Type B pancreatic cell (in vitro differentiated cells): Measurements from ENCODE around the gene CCND3. TPM values are rescaled to one million over a fixed set of nuclear protein-coding genes. Genes with fewer than 3 reads are reported as not detected.

Experiments used
- DNase-seq: peaks from one replicate; pipeline ENCODE4 v3.0.0; 2021; ENCODE audit warnings: mixed read lengths; ENCODE audit not compliant: unreplicated experiment; ENCODE audit errors: extremely low spot score
- H3K27ac Mint-ChIP-seq: 2 replicates; pipeline ENCODE4 v1.8.0; 2021; ENCODE audit warnings: mild to moderate bottlenecking, mixed read lengths
- H3K27me3 Mint-ChIP-seq: 2 replicates; pipeline ENCODE4 v1.8.0; 2021; ENCODE audit warnings: mixed read lengths
- H3K36me3 Mint-ChIP-seq: 2 replicates; pipeline ENCODE4 v1.8.0; 2021; ENCODE audit warnings: mixed read lengths
- H3K4me1 Mint-ChIP-seq: one replicate; pipeline ENCODE4 v1.8.0; 2021; ENCODE audit warnings: mixed read lengths; ENCODE audit not compliant: unreplicated experiment
- H3K4me3 Mint-ChIP-seq: 2 replicates; pipeline ENCODE4 v1.8.0; 2021; ENCODE audit warnings: mild to moderate bottlenecking, mixed read lengths
- H3K9me3 Mint-ChIP-seq: 2 replicates; pipeline ENCODE4 v1.8.0; 2021; ENCODE audit warnings: mixed read lengths
- long read RNA-seq: library from polyadenylated mRNA; unstranded; transcript quantifications from one replicate; pipeline ENCODE4 v2.0.0, GENCODE V29; 2020
- total RNA-seq: library from RNA; stranded (reverse); gene quantifications from 2 replicates; pipeline ENCODE4 v1.2.1, GENCODE V29; 2021; ENCODE audit warnings: low replicate concordance
- TF ChIP-seq, protein P1 (sequence below): fragments of 200-600 bp; sonication (generic); conservative IDR thresholded peaks from 2 replicates; pipeline ENCODE4 v1.5.0; 2021; ENCODE audit warnings: antibody characterized with exemption, mild to moderate bottlenecking

Gene CCND3
- 60.4 and 172 TPM in 2 replicates for total RNA-seq
- long read RNA-seq, transcript CCND3-203 (5 exons, 2,085 nt): major isoform, 140 of 197 reads
- long read RNA-seq, partial matches to known transcripts: 35 of 197 reads
- long read RNA-seq, other reads (novel, unspliced or antisense): 13 of 197 reads

DNA sequence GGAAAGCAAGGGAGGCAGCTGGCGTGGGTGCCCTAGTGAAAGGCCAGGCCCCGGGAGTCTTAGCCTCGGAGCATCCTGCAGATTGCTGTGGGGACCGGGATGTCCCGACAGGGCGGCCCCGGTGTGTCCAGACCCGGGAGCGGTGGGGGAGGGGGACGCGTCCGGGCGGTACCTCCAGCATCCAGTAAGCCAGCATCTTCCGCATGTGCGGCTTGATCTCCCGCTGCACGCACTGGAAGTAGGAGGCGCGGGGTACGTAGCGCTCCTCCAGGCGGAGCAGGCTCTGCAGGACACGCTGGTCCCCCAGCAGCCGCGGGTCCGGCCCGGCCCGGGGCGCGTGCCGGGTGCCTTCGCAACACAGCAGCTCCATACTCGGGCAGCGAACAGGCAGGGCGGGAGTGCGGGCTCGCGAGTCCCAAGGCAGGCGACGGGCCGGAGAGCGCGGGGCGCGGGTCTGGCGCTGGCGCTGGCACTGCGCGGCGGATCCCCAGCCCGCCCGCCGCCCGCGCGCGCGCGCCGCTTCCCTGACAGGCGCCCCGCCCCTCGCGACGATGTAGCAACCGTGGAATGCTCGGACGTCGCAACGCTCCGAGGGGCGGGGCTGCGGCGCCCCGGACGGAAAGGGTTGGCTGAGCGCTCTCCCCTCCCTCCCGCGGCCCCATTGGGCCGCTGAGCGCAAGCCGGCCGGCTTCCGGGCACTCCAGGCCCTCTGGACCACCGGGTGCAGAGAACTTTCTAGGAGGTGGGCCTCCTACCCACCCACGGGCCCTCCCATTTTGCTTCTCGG, at the start of gene CCND3:
CCND3 (minus strand) TSS at position 529 of the 787 bp plus-strand sequence; CDS start at position 370, 159 bp downstream.
- H3K9me3 Mint-ChIP-seq: no peaks in the 10 kb centered on the region
- TF ChIP-seq, protein P1, sequence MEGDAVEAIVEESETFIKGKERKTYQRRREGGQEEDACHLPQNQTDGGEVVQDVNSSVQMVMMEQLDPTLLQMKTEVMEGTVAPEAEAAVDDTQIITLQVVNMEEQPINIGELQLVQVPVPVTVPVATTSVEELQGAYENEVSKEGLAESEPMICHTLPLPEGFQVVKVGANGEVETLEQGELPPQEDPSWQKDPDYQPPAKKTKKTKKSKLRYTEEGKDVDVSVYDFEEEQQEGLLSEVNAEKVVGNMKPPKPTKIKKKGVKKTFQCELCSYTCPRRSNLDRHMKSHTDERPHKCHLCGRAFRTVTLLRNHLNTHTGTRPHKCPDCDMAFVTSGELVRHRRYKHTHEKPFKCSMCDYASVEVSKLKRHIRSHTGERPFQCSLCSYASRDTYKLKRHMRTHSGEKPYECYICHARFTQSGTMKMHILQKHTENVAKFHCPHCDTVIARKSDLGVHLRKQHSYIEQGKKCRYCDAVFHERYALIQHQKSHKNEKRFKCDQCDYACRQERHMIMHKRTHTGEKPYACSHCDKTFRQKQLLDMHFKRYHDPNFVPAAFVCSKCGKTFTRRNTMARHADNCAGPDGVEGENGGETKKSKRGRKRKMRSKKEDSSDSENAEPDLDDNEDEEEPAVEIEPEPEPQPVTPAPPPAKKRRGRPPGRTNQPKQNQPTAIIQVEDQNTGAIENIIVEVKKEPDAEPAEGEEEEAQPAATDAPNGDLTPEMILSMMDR: no peak
- H3K4me3 Mint-ChIP-seq: peak within 1 kb of the TSS; percentile 98
- DNase-seq: peak; percentile 89
- peaks cover 2% of the 10 kb centered on the region for H3K36me3 Mint-ChIP-seq
- H3K27ac Mint-ChIP-seq: peak within 1 kb of the TSS; percentile 97
- H3K4me1 Mint-ChIP-seq: peaks cover 22% of the 10 kb centered on the region
- no peaks in the 10 kb centered on the region for H3K27me3 Mint-ChIP-seq

DNA sequence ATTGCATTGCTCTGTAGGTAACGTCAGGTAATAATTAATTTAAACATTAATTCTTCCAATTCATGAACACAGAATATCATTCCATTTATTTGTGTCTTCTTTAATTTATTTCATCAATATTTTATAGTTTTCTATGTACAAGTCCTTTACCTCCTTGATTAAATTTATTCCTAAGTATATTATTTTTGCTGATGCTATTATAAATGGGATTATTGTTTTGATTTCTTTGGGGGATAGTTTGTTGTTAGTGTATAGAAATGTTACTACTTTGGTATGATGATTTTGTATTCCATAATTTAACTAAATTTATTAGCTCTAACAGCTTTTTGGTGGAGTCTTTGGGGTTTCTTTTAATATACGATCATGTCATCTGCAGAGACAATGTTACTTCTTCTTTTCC, 44.7 kb upstream of the CCND3 start:
- no peaks in the 10 kb centered on the region for H3K9me3 Mint-ChIP-seq
- no peak overlapping the region for H3K27ac Mint-ChIP-seq
- H3K36me3 Mint-ChIP-seq: no peaks in the 10 kb centered on the region
- TF ChIP-seq, protein P1: no peak
- H3K4me1 Mint-ChIP-seq: no peaks in the 10 kb centered on the region
- DNase-seq: no peak
- no peaks in the 10 kb centered on the region for H3K27me3 Mint-ChIP-seq
- H3K4me3 Mint-ChIP-seq: no peak overlapping the region

DNA sequence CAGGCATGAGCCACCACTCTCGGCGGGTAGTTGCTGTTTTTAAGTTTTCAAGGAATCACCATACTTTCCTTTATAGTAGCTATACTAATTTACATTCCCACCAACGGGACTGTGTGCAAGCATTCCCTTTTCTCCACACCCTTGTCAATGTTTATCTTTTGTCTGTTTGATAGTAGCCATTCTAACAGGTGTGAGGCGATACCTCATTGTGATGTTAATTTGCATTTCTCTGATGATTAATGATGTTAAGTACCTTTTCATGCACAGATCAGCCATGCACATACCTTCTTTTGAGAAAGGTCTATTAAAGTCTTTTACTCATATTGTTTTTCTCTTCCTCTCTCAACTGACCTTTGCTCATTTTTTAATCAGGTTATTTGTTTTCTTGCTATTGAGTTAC, 43.0 kb upstream of the CCND3 start:
- Mint-ChIP-seq H3K4me1 (no peaks in the 10 kb centered on the region), H3K36me3 (peaks cover 3% of the 10 kb centered on the region), H3K4me3 (no peak overlapping the region), H3K9me3 (no peaks in the 10 kb centered on the region), H3K27me3 (no peaks in the 10 kb centered on the region), H3K27ac (no peak overlapping the region)
- TF ChIP-seq, protein P1: no peak
- DNase-seq: no peak

DNA sequence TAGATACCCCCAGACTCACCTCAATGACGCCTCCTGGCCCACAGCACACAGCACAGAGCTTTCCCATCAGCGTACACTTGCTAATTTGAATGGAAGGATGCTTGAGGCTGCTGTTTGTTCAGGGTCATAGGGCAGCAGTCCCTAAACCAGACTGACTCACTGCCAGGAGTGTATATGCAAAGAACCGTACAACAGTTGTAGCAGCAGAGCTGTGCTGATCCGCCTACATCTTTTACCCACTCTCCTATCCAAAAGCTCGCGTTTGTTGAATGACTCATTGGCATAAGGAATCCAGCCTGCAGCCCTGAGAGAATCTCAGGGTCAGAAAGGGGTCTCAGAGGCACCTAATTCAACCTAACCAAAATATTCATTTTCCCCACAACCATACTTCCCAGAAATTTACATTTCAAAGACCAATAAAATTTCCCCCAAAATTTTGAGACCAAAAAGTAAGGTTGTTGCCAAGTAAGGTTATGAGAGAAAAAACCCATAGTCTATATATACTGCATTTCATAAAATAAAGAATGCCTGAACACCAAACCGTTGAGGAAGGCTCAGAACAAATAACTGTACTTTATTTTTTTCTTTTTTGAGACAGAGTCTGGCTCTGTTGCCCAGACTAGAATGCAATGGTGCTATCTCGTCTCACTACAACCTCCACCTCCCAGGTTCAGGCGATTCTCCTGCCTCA, 35.3 kb upstream of the CCND3 start:
- no peaks in the 10 kb centered on the region for H3K4me1 Mint-ChIP-seq
- no peak for DNase-seq
- TF ChIP-seq, protein P1: no peak
- H3K36me3 Mint-ChIP-seq: peaks cover 3% of the 10 kb centered on the region
- no peak overlapping the region for H3K4me3 Mint-ChIP-seq
- no peaks in the 10 kb centered on the region for H3K27me3 Mint-ChIP-seq
- no peak overlapping the region for H3K27ac Mint-ChIP-seq
- H3K9me3 Mint-ChIP-seq: no peaks in the 10 kb centered on the region

DNA sequence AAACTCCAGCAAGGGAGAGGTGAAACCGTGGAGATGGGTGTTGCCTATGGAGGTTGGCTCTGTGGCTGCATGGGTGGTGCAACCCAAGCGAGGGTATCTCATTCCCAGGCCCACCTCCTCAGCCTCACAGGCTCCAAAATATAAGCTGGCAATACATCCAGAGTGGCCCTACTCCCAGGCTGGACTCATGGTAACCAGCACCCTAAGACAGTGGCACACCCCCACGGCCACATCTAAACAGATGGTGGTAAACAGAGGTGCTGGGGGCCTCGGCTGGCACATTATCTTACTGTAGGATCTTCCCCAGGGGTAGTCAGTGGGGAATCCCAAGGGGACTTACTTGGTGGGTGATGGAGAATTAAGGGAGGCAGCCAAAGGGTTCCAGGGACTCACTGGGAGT, 33.7 kb upstream of the CCND3 start:
- peaks cover 4% of the 10 kb centered on the region for H3K4me1 Mint-ChIP-seq
- no peaks in the 10 kb centered on the region for H3K9me3 Mint-ChIP-seq
- no peak overlapping the region for H3K4me3 Mint-ChIP-seq
- no peak overlapping the region for H3K27ac Mint-ChIP-seq
- no peaks in the 10 kb centered on the region for H3K27me3 Mint-ChIP-seq
- no peak for DNase-seq
- no peaks in the 10 kb centered on the region for H3K36me3 Mint-ChIP-seq
- TF ChIP-seq, protein P1: no peak
